NCI-H1436 (cell line): Measurements from ENCODE around the gene MAGI2.

Source experiments
- DNase-seq: peaks from one replicate; lab custom pipeline; 2025; lab: John Stamatoyannopoulos, UW

Gene MAGI2

GRCh38 chr7:78718212-78718611, 735.3 kb downstream of the MAGI2 start:
- DNase-seq = no peak

DNA sequence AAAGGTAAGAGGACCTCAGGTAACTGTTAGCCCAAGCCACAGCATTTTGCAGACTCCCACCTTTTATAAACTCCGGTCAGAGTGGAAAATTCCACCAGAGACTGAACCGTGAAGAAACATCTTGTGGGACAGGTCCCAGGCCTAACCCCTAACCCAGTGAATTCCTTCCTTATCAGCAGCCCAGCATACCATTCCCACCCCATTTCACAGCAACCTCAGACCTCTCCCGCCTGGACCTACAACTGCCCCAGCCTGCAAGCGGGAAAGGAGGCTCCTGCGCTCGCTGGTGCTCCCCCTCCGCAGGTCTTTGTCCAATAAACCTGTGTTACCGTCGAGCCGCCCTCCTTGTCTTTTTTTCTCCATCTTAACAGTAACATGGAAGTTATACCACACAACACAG, 736.6 kb downstream of the MAGI2 start:
- no peak for DNase-seq

GRCh38 chr7:78714356-78714755, 739.1 kb downstream of the MAGI2 start:
- no peak for DNase-seq

DNA sequence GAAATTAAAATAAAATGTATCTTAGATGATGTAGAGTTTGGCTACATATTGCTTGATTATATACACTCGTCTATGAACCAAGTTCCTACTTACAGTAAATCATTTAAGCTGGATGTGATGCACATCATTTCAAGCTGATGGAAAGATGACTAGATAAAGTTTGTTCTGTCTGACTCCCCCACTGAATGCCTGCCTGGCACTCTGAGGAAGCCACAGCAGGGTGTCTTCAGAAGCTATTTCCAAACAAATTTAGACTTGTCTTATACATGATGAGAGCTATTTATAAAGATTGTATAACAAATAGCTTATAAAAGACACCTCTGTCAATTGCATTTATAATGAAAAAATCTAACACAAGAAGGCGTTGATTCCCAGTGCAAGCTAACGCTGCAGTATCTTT, 741.4 kb downstream of the MAGI2 start:
- DNase-seq = no peak

DNA sequence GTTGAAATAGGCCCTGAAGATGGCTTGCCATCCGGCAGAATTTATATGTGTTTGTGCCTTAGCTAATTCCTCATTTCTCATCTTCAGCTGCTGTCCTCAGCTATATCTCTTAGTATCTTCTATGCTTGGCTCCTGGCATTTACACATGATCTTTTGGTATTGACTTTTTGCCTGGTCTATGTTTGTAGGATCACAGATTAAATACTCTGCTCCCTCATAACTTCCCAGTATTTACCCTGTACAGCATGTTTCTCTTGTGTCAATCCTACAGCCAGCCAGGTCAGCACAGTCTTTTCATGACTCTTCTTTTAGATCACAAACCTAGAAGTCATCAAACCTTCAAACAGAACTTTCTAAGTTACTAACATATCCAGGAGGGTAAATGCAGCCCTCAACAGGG, 743.8 kb downstream of the MAGI2 start:
- no peak for DNase-seq

DNA sequence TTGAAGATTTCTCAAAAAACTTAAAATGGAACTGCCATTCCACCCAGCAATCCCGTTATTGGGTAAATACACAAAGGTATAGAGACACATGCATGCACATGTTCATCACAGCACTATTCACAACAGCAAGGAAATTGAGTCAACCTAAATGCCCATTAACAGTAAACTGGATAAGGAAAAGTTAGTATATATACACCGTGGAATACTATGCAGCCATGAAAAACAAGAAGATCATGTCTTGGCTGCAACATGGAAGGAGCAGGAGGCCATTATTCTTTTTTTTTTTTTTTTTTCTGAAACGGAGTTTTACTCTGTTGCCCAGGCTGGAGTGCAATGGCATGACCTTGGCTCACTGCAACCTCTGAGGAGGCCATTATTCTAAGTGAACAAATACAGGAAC, 749.0 kb downstream of the MAGI2 start:
- no peak for DNase-seq

DNA sequence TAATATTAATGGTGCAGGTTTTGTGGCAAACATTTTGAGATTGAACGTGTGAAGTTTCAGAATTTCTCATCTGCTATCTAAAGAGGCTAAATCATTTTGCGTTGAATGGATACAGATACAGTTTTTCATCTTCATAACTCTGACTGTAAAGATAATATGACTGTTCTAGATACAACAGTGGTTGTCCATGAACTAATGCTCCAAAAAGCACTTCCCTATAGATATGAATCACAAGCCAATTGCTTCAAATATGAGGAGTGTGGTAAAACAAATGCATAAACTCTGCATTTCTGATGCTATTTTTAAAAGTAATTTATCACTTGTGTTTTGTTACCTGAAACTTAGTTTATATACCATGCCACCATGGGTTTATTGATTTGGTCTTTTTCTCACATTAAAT, 750.1 kb downstream of the MAGI2 start:
- no peak for DNase-seq

GRCh38 chr7:78702770-78703169, 750.7 kb downstream of the MAGI2 start:
- DNase-seq = no peak

DNA sequence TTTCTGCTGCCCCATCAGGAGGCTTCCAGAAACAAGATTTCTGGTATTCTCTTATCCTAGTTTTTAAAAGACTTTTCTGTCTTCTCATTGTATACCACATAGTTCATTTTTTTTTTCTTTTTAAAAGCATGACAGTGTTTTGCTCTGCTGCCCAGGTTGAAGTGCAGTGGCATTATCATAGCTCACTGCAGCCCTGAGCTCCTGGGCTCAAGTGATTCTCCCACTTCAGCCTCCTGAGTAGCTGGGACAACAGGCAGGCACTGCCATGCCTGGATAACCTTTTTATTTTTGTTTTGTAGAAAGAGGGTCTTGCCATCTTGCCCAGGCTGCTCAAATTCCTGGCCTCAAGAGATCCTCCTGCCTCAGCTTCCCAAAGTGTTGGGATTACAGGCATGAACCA, 757.6 kb downstream of the MAGI2 start:
- no peak for DNase-seq

DNA sequence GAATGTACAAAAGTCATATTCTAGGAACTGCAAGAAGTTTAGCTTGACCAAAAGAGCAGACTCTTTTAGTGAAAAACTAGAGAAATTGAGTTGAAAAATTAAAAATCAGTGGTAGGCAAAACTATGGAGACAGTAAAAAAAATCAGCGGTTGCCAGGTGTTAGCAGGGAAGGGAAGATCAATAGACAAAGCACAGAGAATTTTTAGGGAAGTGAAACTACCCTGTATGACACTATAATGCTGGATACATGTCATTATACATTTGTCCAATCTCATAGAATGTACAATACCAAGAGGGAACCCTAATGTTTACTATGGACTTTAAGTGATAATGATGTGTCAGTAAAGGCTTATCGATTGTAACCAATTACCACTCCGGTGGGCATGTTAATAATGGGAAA, 761.9 kb downstream of the MAGI2 start:
- DNase-seq = no peak

GRCh38 chr7:78690174-78690573, 763.3 kb downstream of the MAGI2 start:
- DNase-seq = no peak

- no peak for DNase-seq
These were observed 765.1 kb downstream of the MAGI2 start for GRCh38 chr7:78688376-78688775.

DNA sequence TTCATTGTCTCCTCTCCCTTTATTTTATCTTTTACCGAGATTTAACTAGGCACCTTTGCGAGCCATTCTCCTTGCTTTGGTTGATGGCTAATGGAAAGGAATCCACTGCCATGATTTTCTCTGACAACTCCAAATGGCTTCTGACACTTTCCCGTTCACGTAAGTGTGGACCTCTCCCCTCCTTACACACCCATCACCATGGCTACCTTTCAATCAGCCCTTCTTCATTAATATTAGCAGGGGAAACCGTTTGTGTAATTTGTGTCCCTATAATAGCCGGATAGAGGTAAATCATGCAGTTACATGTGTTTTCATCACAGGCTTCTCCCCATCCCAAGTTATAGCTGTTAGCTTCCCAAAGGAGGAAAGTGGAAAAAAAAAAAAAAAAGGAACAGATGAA, 767.3 kb downstream of the MAGI2 start:
- no peak for DNase-seq

DNA sequence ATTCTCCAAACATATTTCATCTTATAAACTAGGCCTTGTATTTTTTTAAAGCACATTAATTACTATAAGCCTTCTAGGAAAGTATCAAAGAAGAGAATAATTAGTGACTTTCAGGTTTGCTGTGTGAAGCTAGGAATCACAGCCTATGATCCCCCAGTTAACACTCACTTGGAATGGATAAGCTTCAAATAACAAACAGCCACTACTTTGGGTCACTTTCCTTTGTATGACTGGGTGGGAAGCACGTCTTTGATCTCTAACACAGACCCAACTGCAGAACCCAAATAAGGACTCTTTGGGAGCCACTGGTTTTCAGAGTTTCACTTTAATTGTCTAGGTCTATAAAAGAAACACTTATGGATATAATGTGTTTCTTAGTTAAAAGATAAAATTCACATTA, 769.3 kb downstream of the MAGI2 start:
- no peak for DNase-seq

DNA sequence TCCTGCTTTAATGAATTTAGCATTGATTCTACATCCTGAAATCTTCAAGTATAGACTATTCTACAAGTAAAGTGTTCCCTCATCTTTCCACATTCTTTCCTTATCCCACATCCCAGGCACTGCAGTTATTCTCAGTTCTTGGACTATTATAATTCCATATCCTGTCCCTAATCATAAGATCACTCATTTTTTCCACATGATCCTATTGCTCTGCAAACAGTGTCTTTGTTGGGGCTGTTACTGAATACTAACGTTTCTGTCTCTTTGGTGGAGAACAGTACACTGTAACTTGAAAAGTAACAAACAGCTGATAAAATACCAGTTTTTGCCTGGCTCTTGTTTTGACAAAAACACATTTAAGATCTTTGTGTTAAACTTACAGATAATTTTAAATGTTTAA, 769.9 kb downstream of the MAGI2 start:
- DNase-seq = no peak

- DNase-seq = no peak
These were observed 774.2 kb downstream of the MAGI2 start for GRCh38 chr7:78679112-78679876.

DNA sequence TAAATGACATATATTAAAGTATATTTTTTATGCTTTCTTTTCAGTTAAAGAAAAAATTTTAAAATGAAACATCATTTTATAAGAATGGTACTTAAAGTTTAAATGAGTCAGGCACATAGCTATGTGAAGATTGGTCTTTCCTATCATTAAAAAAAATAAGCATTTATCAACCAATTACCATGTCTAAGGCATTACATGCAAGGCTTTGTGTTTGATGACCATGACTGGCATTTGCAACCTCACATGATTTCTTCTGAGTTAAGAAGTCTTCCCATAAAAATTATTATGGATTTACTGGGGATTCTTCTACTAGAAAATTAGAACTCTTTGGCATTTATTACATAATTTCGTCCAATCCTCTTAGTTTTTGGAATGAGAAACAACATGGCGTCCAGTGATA, 776.1 kb downstream of the MAGI2 start:
- DNase-seq = no peak

- DNase-seq = no peak
These were observed 778.0 kb downstream of the MAGI2 start for GRCh38 chr7:78675511-78675910.

GRCh38 chr7:78673272-78673671, 780.2 kb downstream of the MAGI2 start:
- no peak for DNase-seq

DNA sequence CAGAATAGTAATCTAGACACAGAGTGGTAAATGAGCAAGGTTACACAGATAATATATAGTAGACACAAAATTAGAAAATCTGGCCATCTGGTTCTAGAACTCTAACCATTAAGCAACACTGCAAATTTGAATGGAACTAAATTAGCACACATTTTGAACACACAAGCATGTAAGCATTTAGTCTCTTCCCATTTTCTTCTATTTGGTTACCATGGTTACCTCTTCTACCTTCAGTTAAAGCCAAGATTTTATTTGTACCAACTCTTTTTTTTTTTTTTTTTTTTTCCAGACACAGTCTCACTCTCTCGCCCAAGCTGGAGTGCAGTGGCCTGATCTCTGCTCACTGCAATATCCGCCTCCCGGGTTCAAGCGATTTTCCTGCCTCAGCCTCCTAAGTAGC, 790.5 kb downstream of the MAGI2 start:
- DNase-seq = no peak

GRCh38 chr7:78649976-78650375, 803.5 kb downstream of the MAGI2 start:
- DNase-seq = no peak

DNA sequence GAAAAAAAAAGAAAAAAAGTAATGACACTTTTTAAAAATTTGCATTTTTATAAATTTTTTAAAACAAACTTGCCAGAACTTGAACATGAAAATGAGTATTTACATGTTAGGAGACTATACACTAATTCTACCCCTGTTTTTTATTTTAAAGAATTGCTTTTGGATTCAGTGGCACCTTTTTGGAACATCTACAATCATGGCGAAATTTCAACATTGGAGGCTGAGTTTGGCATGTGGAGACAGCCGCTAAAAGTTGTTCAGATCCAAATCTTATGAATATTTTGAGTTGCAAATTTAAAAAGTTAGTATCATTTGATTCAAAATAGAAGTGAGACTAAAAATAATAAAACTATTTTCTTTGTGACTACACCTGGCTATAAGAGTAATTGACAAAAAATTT, 804.2 kb downstream of the MAGI2 start:
- DNase-seq = no peak

GRCh38 chr7:78642751-78643150, 810.7 kb downstream of the MAGI2 start:
- no peak for DNase-seq

DNA sequence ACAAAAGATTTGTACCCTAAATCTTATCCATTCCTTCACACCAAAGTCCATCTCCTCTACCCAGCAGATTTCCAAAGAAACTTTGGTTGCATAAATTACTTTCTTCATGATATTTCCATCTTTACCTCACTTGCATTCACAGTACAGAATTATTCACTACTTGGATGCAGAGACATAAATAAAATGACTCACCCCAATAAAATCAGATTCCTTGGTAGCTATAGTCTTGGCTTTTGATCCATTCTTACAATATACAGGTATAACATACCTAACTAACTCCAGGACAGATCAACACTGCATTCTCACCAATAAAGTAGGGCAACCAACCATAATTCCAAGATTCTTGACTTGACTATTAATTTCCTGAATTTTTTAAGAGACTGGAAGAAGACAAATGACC, 815.1 kb downstream of the MAGI2 start:
- DNase-seq = no peak

DNA sequence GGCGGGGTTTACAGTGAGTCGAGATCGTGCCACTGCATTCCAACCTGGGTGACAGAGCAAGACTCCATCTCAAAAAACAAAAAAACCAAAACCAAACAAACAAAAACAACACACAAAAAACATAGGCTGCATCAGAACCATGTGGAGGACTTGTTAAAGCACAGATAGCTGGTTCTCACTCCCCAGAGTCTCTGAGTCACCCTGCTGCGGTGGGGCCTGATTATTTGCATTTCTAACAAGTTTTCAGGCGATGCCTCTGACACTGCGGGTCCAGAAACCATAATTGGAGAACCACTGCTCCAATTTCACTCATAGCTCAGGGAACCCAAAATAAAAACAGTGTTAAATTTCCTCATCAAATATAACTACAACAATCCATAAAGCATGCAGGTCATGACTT, 816.7 kb downstream of the MAGI2 start:
- DNase-seq = no peak
